ENCODE results near the gene HLA-DPB1. TPM values are rescaled to one million over a fixed set of nuclear protein-coding genes. Genes with fewer than 3 reads are reported as not detected.

HLA-DPB1 gene
- total and polyA plus RNA-seq, 2 of the 4 experiments (the other 2 are of a cell fraction) = 7.7 to 10.7 TPM

DNA sequence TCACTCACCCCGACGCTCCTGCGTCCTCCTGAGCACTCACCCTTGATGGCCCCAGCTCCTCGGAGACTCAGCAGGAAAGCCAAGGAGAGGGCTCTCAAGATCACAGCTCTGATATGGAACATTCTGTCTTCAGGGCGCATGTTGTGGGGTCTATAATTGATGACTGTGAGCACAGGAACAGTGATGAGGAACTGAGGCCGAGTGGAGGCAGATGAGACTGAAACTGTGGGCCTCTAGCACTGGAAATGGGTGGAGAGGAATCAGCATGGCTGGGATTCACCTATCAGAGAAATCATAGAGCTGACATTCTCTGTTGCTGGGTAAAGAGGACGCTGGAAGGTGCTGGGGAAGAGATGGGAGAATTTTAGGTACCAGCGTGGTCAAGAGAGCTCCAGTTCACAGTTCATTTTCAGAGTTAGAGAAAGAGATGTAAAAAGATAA, 2.3 kb upstream of the HLA-DPB1 start, which contains the start of gene HLA-DPA1:
Gene HLA-DPA1 (minus strand): TSS at position 219 of the 441 bp plus-strand sequence.
- ATAC-seq (ENCODE audit: low read depth) (peak; percentile 83), DNase-seq (peak; percentile 11)
- no peak within 1 kb of the TSS for H3K4ac ChIP-seq (ENCODE audit: low read depth, low read length)
- H4K8ac ChIP-seq (ENCODE audit: low read depth in 2 of 2, low read length in 2 of 2) = no peak within 1 kb of the TSS
- H3K18ac ChIP-seq (ENCODE audit: low read depth, low read length) = no peak within 1 kb of the TSS
- 36% methylated on average over 2 of the region's 8 CpGs; no CpG with 5 or more reads in 1 of the 2 experiments for WGBS, 2 experiments (ENCODE audit: extremely low coverage in 2 of 2, insufficient read length in 1 of 2)
- H3K9ac ChIP-seq (ENCODE audit: low read depth, low read length) = no peak within 1 kb of the TSS
- intact Hi-C loops (cut with micrococcal nuclease) = no loop called here
- H3K4me3 ChIP-seq (ENCODE audit: insufficient read depth, low read depth, low read length) = no peak within 1 kb of the TSS
- no peaks in the 10 kb centered on the region for H3K79me1 ChIP-seq (ENCODE audit: low read depth in 1 of 2, low read length in 2 of 2)
- H2AK5ac ChIP-seq (ENCODE audit: low read depth, low read length) = no peak within 1 kb of the TSS
- H2AFZ ChIP-seq (replicated peaks; ENCODE audit: low read length, poor library complexity) = peak within 1 kb of the TSS; percentile 39
- H2AK9ac ChIP-seq (replicated peaks; ENCODE audit: low read depth, low read length, poor library complexity) = no peak within 1 kb of the TSS
- H4K20me1 ChIP-seq (ENCODE audit: insufficient read depth, low read length) = no peaks in the 10 kb centered on the region
- no TSS peak for BruUV-seq (replicated peaks)
- no peak within 1 kb of the TSS for H2BK15ac ChIP-seq (ENCODE audit: low read depth, low read length)
- no peak within 1 kb of the TSS for H3K23ac ChIP-seq (ENCODE audit: low read depth, low read length)
- no peak for TF ChIP-seq RCOR1 (IDR thresholded peaks at IDR 0.05; ENCODE audit: insufficient replicate concordance, low read length)
- peak; percentile 96 for TF ChIP-seq RFX5 (IDR thresholded peaks at IDR 0.05; ENCODE audit: low read depth, low read length)
- dilution Hi-C loops (cut with HindIII; ENCODE audit: low sequenced_read_pairs, unreplicated experiment) = no loop called here
- H4K91ac ChIP-seq (ENCODE audit: insufficient read depth, low read depth, low read length) = no peak within 1 kb of the TSS
- POLR2A ChIA-PET (ENCODE audit: unreplicated experiment) = interaction anchor here (0.5 kb wide), 1 partner anchor 1163 kb away, joined by 4 read pairs; the partner anchor contains the start of gene HMGA1
- H4K5ac ChIP-seq (ENCODE audit: low read depth, low read length) = no peak within 1 kb of the TSS
- H2BK20ac ChIP-seq (ENCODE audit: low read depth, low read length) = no peak within 1 kb of the TSS
- H2BK120ac ChIP-seq (ENCODE audit: low read depth, low read length) = no peak within 1 kb of the TSS
- in situ Hi-C loops (cut with MboI; ENCODE audit: low sequenced_read_pairs) = no loop called here
- no peaks in the 10 kb centered on the region for H3K4me1 ChIP-seq (ENCODE audit: control insufficient read depth, insufficient read depth, low read length)
- no peak within 1 kb of the TSS for H3K14ac ChIP-seq (replicated peaks; ENCODE audit: low read depth, low read length)
- H3K9me1 ChIP-seq (ENCODE audit: insufficient read depth, low read length) = no peaks in the 10 kb centered on the region
- H3K36me3 ChIP-seq (ENCODE audit: control insufficient read depth, insufficient read depth, low read length) = no peaks in the 10 kb centered on the region
- H2BK5ac ChIP-seq (ENCODE audit: low read depth, low read length, poor library complexity, severe bottlenecking) = no peak within 1 kb of the TSS
- CTCF ChIA-PET = interaction anchor here (1.0 kb wide), 1 partner anchor 11 kb away, joined by 3 read pairs; no protein-coding TSS in a partner anchor
- H3K27me3 ChIP-seq (ENCODE audit: control insufficient read depth, insufficient read depth, low read length) = peaks cover 24% of the 10 kb centered on the region
- no peaks in the 10 kb centered on the region for H3K9me3 ChIP-seq (ENCODE audit: control insufficient read depth, insufficient read depth, low read length)
- no peak within 1 kb of the TSS for H3K27ac ChIP-seq (ENCODE audit: insufficient read depth, low read length)
- H3K4me2 ChIP-seq (ENCODE audit: low read depth, low read length) = peak within 1 kb of the TSS; percentile 42
- H3K56ac ChIP-seq (ENCODE audit: extremely low read depth, insufficient read depth, low read length) = no peak within 1 kb of the TSS

All from IMR-90 (cell line).